NCI-H2227 treated with DMSO at 0.1 percent for 48 hours (cell line): Measurements from ENCODE around the gene TGFB2.

ENCODE experiments used
- DNase-seq: peaks from one replicate; lab custom pipeline; 2025; lab: John Stamatoyannopoulos, UW

Gene TGFB2

DNA sequence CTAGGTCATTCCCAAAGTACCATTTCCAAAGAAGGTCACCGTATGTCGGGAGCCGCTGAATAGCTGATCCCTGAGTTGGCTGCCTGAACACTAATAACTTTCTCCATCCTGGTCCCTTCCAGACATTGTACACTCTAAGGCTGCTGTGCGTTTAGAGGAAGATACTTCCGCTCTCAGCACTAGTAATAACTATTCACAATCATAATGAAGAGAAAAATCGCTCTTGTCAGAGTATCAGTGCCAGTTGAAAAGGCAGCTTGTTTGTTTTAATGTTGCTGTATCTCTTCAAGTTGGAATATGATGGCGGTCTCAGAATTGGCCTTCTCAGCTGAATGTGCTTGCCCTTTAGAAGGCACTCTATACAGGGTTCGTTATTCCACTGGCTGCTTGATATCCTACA lies 43.5 kb downstream of the TGFB2 start:
- no peak for DNase-seq

DNA sequence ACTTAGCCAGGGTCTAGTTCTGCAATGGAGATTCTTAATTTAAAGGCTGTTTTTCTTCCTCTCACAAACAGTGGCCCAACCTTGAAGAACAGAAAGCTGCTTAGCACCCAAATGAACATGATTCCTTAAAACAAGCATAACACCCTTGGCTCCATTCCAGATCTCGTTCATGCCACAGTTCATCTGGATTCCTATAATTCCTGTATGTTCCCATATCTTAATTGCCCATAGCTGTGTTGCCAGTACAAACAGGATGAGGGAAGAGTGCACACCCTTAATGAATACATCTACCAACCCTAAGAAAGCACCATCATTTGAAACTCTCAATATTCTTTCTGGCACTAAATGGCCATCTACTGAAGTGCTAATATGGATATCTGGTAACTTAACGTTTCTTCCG lies 45.5 kb downstream of the TGFB2 start:
- DNase-seq = no peak

DNA sequence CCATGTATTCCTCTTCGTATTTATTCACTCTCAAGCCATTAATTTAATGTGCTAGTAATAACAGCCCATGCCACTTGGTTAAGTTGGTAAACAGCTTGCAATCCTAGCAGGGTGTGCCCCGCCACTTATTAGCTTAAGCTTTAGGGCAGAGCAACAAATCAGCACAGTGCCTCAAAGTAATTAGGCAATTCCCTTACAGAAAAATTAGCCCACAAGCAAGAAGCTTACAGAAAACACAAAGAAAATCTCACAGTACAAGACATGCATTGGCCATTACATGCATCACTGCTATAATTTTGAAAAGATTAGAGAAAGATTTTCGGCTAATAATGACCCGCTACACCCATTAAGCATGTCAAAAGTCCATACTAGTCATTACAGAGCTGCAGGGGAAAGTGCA lies 47.6 kb downstream of the TGFB2 start:
- peak; percentile 55 for DNase-seq

DNA sequence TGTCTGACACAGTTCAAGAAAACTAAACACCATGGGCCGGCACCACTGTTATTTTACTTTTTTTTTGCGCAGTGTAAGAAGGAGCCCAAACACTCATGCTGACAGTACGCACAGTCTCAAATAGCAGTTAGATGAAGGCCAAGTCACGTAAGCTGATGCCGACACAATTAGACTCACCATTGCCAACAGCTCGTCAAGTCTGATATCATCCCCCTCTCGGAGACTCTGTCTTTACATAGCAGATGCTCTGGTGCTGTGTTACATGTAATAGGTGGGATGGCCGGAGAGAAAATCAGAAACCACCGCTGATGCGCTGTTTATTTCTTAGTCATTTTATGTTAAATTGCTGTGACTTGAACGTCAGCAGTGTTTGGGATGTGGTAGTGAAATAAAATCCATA lies 49.3 kb downstream of the TGFB2 start:
- no peak for DNase-seq

DNA sequence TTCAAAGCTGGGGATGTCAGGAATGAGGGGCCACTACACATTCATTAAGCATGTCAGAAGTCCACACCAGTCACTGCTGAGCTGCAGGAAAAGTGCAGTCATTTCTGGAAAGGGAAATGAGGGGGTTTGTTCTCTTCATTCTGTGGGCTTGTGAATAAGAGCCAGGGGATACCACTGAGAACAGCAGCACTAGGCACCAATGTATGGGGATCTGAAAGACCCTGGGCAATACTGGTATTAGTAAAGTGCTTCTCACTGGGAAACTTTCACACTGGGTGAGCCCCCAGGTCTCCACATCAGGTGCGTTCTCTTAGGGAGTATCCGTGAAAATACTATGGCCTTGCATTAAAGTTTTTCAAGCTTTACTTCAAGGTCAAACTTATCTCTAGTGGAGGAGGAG lies 49.9 kb downstream of the TGFB2 start:
- DNase-seq = no peak

DNA sequence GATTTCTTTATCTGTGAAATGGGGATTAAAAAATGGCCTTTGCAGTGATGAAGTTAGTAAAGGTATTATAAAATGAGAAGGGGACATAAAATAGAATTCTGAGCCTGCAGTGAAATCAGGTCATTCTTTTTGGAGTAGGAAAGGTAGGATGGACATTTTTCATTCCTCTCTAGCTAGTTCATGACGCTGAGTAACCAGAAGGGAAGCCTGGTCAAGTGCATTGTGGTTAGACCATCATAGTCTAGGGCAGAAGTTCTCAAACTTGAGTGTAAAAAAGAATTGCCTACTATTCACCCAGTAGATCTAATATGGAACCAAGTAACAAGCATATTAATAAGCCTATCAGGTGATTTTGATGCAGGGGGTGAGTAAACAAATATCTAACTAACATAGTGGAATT lies 50.8 kb downstream of the TGFB2 start:
- DNase-seq = no peak

DNA sequence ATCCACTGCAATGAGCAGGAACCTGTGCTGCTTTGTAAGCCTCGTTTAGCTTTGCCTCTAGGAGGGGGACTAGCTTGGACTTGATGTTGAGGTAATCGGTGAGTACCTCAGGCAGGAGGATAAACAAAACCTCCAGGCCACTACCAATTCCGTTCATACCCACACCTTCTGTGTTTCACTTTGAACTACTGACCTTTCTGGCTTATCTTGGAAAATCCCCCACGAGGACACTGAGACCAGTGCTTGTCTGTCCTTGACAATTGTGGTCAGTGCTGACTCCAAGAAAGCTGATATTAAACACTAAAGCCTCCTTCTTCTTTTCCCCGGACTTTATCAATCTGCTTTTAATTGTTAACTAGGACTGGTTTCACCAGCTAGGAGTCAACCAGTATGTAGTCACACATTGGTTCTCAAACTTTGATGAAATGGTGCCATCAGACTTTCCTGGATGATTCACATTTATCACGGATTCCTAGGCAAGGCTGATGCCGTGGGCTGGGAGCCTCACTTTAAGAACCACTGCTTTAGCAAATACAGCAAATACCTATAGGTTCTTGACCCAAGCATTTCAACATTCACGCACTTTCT lies 52.7 kb downstream of the TGFB2 start:
- no peak for DNase-seq

DNA sequence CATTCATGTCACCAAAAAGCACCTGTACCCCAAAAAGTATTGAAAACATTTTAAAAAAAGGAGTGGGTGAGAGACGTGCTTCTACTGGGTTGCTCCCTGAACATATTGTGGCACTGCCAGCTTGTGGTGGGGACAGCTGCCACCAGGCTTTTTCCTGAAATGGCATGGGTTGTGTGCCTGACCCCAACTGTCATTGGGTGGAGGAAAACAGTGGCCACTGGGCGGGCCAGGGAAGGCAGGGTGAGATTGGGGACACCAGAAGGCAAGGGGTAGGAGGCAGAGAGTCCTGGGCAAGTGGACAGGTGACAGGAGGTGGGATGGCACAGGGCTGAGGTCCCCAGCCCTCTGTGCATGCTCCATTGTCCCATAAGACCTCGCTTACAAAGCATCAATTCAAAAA lies 55.5 kb downstream of the TGFB2 start:
- no peak for DNase-seq

DNA sequence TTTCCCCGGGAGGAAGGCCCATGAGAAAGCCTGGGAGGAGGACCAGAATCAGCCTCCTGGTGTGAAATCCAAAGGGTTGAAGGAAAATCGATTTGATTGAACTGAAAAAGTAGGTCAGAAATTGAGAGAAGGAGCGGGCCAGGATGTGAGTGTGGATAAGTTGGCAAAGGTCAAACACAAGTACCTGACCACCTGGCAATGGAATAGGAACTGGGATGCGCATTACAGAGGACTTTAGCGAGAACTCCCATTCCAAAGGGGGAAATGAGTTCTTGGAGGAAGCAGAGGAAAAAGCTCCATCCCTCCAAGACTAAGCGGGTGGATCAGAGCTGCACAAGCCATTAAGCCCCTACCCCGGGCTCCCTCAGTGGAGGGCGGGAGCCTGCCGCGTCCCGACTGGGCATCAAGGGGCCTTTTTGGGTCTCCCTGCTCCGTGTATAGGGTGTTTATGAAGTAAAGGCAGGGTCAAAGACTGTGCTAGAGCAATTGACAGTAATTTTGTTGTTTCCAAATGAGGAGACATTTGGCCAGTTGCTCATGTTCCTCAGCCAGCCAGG lies 56.4 kb downstream of the TGFB2 start:
- DNase-seq = no peak

DNA sequence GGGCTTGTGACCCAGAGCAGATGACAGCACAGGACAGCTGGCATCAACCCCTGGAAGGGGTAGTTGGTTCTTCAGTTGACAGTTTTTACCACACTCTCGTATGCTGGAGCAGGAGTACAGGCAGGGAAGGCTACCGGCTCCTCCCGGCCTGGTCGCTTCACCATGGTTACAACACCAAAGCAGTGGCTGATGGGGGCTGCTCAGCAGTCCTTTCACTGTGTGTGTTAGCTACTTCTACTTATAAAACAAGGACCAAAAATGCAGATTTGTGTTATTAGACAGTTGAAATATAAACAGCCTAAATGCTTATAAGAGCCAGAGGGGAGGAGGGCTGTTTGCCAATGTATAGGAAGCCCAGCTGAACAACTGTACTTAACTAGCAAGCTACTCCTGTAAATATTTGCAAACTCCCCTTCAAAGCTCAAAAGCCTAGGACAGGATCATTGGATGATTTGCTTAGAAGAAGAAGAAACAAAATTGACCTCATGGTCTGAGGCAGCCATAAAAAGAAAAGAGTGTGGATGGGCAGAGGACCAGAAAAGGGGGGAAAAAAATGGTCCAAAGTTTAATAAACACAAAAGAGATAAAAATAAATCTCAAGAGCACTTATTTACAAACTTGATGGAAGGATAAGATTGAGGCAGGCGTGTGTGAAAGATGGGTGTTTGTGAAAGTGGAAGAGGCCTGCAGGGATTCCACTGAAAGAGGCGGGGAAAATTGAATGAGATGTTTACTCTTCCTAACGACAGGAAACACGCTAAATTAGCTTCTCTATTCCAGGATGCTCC lies 57.1 kb downstream of the TGFB2 start:
- no peak for DNase-seq

DNA sequence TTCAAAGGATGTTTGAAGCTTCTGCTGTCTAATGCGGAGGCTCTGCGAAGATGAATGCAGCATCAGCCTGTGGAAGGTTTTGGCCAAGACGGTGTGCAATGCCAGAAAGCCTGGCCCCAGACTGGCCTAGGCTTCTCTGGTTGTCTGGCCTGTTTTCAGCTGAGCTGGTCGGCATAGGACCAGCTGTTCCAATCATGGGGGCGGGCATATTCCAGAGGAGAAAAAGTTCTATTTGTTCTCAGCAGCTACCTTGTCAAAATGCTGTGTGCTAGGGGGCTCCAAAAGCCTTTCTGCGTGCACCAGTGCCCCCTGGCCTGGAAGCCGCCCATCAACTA lies 57.6 kb downstream of the TGFB2 start:
- no peak for DNase-seq

DNA sequence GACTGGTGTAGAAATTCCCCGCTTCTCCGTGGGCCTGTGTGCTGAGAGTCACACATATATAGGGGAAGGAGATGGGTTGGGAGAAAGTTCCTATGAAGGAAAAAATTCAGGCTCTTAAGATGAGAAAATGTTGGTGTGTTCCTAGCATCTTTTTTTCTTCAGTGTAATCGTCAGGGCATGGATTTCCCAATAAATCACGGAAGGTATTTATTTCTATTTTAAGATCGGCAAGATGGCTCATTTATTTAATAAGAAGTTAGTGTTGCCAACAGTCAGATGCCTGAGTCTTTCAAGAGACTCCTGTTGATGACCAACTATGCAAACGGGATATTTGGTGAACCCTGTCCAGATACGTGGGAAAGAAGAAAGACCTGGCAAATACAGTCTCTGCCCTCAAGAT lies 58.2 kb downstream of the TGFB2 start:
- DNase-seq = no peak

DNA sequence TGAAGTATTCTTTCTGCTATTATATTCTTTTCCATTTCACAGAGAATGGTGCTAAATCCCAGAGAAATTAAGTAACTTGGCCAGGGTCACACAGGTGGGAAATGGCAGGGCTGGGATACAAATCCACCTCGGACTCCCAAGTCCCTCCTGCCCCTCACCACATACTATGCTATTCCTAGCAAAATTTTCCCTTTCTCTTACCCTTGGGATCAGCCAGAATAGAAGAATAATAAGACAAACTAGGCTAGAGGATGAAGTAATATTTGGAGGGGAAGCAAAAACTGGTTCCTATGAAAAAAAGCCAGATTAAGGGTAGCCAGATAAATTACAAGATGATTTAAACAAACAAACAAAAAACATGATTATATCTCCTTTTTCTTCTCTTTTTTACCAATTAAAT lies 62.5 kb downstream of the TGFB2 start:
- no peak for DNase-seq

DNA sequence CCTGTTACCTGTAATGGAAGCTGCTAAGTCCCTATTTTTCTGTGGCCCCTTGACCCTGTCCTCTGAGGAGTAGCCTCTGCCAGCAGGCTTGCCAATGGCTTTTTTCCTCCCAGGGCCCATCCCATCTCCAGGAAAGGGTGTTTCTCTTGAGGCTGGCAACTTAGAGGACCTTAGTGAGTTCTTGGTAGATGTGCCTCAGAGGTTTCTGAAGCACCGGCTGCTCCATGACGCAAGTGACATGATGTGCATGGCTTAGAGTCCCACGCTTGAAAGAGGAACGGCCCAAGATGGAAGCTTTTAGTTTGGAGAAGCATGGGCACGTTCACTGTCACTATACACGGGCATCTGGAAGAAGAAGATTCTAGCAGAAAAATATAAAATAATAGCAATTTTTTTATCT lies 63.0 kb downstream of the TGFB2 start:
- no peak for DNase-seq

DNA sequence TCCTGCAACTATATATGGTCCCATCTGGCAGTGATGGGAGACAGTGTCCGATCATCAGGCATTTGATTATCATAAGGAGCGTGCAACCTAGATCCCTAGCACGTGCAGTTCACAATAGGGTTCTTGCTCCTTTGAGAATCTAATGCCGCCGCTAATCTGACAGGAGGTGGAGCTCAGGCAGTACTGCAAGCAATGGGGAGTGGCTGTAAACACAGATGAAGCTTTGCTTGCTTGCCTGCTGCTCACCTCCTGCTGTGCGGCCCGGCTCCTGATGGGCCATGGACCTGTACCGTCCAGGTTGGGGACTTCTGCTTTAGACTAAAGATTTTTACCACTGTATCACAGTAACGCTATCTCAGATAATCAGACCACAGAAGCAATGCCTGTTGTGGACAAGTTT lies 63.8 kb downstream of the TGFB2 start:
- DNase-seq = no peak

DNA sequence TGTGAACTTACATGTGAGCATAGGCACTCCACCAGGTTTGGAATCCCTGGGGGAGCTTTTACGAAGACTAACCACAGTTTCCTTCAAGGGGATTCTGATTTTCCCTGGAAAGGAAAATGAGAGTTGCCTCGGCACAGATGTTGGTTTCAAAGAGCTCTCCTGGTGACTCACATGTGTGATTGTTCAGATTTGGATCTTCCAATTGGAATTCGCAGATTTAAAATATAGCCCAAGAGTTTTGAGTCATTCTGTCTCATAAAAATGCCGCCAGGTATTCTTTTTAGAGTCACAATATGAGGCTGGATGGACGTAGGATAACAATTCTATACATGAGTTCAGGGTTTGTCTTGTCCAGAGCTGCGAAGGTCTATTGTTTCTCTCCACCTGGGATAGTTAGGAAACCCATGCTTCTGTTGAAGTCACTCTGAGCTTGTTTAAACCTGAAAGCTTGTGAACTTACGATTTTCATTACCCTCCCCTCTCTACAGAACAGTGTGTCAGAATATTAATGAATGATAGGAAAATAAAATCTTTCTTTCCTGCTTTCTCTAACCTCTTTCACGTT lies 64.9 kb downstream of the TGFB2 start:
- DNase-seq = no peak

DNA sequence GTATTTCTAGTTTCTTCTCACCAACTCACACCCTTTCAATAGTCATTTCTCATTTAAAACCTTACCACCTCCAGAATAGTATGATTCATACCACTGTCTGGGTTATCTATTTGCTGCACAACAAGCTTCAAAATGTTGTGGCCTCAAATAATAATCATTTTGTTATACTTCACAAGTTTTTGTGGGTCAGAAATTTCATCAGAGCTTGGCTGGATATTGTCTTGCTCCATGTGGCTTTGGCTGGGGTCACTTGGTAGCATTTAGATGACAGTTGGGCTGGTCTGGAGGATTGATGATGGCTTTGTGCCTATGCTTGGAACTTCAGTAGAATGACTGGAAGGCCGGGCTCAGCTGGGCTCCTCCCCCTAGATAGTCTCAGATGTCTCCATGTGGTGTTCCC lies 66.0 kb downstream of the TGFB2 start:
- DNase-seq = no peak

DNA sequence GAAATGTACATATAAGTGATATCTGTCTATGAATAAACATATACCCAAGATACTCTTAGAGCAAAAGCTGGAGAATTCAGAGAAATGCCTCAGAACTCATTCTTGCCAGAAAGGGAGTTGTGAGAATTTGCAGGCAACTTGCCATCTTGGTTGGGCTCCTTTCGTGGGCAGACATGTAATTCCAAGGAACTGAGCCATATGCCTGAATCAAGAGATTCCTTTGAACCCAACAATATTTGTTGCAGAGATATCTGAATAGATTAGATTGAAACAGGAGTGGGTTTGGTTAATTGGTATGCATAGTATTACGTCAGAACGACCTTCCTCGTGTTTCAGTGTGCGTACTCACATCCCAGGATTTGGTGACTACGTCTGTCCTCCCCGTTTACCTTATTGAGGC lies 67.0 kb downstream of the TGFB2 start:
- DNase-seq = no peak

DNA sequence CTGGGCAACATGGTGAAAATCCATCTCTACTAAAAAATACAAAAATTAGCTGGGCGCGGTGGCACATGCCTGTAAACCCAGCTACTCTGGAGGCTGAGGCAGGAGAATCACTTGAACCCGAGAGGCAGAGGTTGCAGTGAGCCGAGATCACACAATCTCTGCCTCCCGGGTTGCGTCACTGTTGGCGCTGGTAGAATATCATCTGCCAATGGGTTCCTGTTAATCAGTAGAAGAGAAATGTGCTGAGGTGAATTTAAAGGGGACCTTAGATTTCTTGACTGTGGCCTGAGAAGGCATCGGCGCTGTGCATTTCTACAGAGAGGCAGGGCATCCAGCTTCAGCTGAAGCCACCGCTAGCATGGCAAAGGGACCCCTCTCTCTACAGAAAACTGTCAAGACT lies 68.0 kb downstream of the TGFB2 start:
- no peak for DNase-seq

DNA sequence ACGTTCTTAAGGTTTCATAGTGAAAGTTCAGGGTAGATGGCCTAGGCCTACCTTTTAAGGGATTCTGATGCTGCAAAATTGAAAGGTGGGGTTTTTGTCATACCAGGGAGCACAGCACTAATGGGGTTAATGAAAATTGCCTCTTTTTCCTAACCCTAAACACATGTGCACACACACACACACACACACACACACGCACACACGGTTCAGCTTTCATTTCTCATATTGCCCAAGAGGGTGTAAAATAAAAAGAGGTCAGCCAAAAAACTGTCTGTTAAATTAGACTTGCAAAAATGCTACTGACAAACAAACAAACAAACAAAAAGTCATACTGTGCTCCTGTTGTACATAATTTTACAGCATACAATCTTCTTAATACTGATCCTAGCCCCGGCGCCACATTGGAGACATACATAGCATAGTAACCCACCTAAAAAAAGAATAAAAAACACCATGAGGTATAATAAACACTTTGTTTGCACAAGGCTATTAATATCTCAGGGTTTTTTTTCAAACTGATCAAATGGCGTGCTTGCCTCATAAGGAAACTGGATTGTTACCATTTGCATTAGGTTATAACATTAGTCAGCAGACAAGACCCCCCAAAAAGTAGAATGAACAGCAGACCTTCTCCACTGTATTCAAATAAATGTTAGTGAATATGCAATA lies 69.1 kb downstream of the TGFB2 start:
- no peak for DNase-seq

DNA sequence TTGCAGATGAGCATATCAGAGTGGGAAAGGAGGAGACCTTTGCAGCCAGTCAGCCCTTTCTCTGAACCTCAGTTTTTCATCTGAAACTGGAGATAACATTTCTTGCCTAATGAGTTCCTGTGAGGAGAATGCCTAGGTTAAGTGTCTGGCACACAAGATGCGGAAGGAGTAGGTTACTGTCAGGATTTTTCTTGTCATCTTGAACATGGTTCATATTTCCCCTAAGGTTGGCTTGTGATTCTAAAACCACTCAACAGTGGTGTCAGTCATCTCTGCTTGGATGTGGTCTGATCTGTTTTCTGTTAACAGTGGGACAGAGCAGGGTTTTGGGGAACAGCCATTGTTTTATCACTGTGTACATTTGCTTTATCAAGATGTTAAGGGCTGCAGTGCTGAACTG lies 70.6 kb downstream of the TGFB2 start:
- DNase-seq = no peak

DNA sequence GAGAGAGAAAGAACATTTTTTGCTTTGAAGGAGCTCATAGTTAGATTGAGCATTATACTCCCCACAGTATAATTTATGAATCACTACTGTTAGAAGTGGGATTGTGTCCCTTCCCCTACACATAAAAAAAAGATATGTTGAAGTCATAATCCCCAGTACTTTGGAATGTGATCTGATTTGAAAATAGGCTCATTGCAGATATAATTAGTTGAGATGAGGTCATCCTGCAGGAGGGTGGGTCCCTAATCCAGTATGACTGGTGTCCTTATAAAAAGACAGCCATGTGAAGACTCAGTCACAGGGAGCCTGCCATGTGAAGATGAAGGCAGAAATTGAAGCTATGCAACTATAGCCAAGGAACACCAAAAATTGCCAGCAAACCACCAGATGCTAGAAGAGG lies 76.4 kb downstream of the TGFB2 start:
- no peak for DNase-seq

DNA sequence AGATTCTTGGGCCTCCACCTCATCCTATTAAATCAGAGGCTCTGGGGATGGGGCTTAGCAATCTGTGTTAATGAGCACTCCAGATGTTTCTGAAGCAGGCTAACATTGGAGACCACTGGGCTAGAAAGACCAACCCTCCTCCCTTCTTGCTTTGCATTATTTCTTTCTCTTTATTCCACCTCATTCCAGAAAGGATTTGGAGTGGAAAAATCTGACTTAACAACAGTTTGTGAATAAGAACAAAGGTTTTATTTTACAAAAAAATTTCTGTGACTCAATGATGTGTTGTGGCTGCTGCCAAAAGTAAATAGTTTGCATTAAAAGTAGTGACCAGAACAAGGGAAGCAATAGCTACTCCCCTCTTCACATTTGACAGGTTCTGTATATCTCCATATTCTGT lies 79.4 kb downstream of the TGFB2 start:
- DNase-seq = no peak
